Sigmoid colon (tissue), 7 donors: Measurements from ENCODE around the gene TFIP11. TPM values are rescaled to one million over a fixed set of nuclear protein-coding genes. Genes with fewer than 3 reads are reported as not detected.

Experiments
- DNase-seq: peaks from one replicate; pipeline ENCODE4 v3.0.0-alpha.2; 2019
- H3K27ac ChIP-seq, 4 donors: fragments of 200-600 bp; sonication (generic); one replicate each; pipeline ENCODE4 v1.5.1; 2016 to 2019; ENCODE audit warnings: mild to moderate bottlenecking in 1 of 4
- H3K27me3 ChIP-seq, 3 donors: fragments of 200-600 bp; sonication (generic); one replicate each; pipeline ENCODE4 v1.5.1; 2019; ENCODE audit warnings: mild to moderate bottlenecking in 1 of 3
- H3K36me3 ChIP-seq, 4 donors: fragments of 200-600 bp; sonication (generic); one replicate each; pipeline ENCODE4 v1.5.1; 2016 to 2019
- H3K4me1 ChIP-seq, 4 donors: fragments of 200-600 bp; sonication (generic); one replicate each; pipeline ENCODE4 v1.5.1; 2017 to 2019
- H3K4me3 ChIP-seq, 4 donors: fragments of 200-600 bp; sonication (generic); one replicate each; pipeline ENCODE4 v1.5.1; 2017 to 2019; ENCODE audit warnings: mild to moderate bottlenecking in 2 of 4, moderate library complexity in 1 of 4
- H3K9me3 ChIP-seq, 4 donors: fragments of 200-600 bp in 3 of 4; sonication (generic) in 3 of 4; one replicate each; pipeline versions ENCODE4 v1.5.1 to v1.6.1; 2013 to 2019
- CTCF ChIP-seq, 4 experiments: fragments of 450-650 bp in 3 of 4; fragments of 200-600 bp in 1 of 4; IDR thresholded peaks; one replicate each; pipeline ENCODE4 v1.5.1; 2016 to 2019; ENCODE audit warnings: antibody characterized with exemption in 4 of 4, mild to moderate bottlenecking in 3 of 4, moderate library complexity in 2 of 4
- EP300 ChIP-seq, 4 donors: sonication (generic); formaldehyde crosslinking; IDR thresholded peaks; one replicate each; pipeline ENCODE4 v1.6.1; 2017; ENCODE audit warnings: antibody characterized with exemption in 4 of 4
- POLR2A ChIP-seq, 2 donors: fragments of 450-650 bp; IDR thresholded peaks; one replicate each; pipeline ENCODE4 v1.6.1; 2016; ENCODE audit warnings: antibody characterized with exemption in 2 of 2, mild to moderate bottlenecking in 2 of 2, moderate library complexity in 2 of 2
- POLR2AphosphoS5 ChIP-seq, 4 donors: sonication (generic); formaldehyde crosslinking; IDR thresholded peaks; one replicate each; pipeline ENCODE4 v1.6.1; 2017; ENCODE audit warnings: antibody characterized with exemption in 4 of 4
- WGBS, 2 donors: extraction: QIAGEN DNeasy Blood & Tissue Kit; methylation state at CpG; one replicate each; pipeline ENCODE4 v1.1.7; 2013; 5-methylcytosine and 5-hydroxymethylcytosine counted together
- intact Hi-C: fragments of 100-400 bp; cut with DNase I; formaldehyde crosslinking; loops from one replicate; pipeline ENCODE4 v1.15.1; 2023
- polyA plus RNA-seq, 3 donors: library from polyadenylated mRNA; stranded (reverse); fragments of 200-250 nt; gene quantifications; one replicate each; pipeline ENCODE4 v1.2.3, GENCODE V29; 2013
- total RNA-seq, 4 donors: library from RNA; depleted of rRNA; stranded (reverse); fragments of >200 nt; gene quantifications; one replicate each; pipeline ENCODE4 v1.1.0, GENCODE V29; 2016
- donor health status: healthy with polysubstance abuse.
- donor health status: Bipolar disorder and iron deficiency.
- donor health status: healthy.

The TFIP11 gene
- total and polyA plus RNA-seq, 7 donors, result 8.4 to 19.1 (median 15.0) TPM

- no peak overlapping the region for H3K4me3 ChIP-seq
- intact Hi-C loops, result no loop called here
- 89 to 90% methylated on average over 1 of the region's 1 CpG for WGBS, 2 donors
- no peak overlapping the region for H3K27ac ChIP-seq
- no peaks in the 10 kb centered on the region for H3K27me3 ChIP-seq
- DNase-seq, result no peak
- TF ChIP-seq POLR2A (IDR thresholded peaks at IDR 0.05) (no peak), CTCF (IDR thresholded peaks at IDR 0.05) (no peak), POLR2AphosphoS5 (IDR thresholded peaks at IDR 0.05) (no peak), EP300 (IDR thresholded peaks at IDR 0.05) (no peak)
- peaks cover 0 to 13% (median 0%) of the 10 kb centered on the region in 4 donors for H3K36me3 ChIP-seq
- H3K4me1 ChIP-seq, result no peaks in the 10 kb centered on the region
- H3K9me3 ChIP-seq, result no peaks in the 10 kb centered on the region
Measured at GRCh38 chr22:26544489-26544888, 32.2 kb upstream of the TFIP11 start.

- 60 to 74% methylated on average over 3 of the region's 3 CpGs for WGBS, 2 donors
- intact Hi-C loops, result no loop called here
- H3K36me3 ChIP-seq, result peaks cover 0 to 13% (median 0%) of the 10 kb centered on the region in 4 donors
- H3K4me3 ChIP-seq, result no peak overlapping the region
- no peak overlapping the region for H3K27ac ChIP-seq
- no peaks in the 10 kb centered on the region for H3K4me1 ChIP-seq
- TF ChIP-seq EP300 (IDR thresholded peaks at IDR 0.05), result no peak
- no peak for TF ChIP-seq CTCF (IDR thresholded peaks at IDR 0.05)
- no peak for TF ChIP-seq POLR2AphosphoS5 (IDR thresholded peaks at IDR 0.05)
- no peak for TF ChIP-seq POLR2A (IDR thresholded peaks at IDR 0.05)
- no peak for DNase-seq
- H3K27me3 ChIP-seq, result no peaks in the 10 kb centered on the region
- H3K9me3 ChIP-seq, result no peaks in the 10 kb centered on the region
Measured at GRCh38 chr22:26542831-26543230, 30.6 kb upstream of the TFIP11 start.

- intact Hi-C loops, result no loop called here
- TF ChIP-seq EP300 (IDR thresholded peaks at IDR 0.05), result no peak
- no peak for TF ChIP-seq POLR2A (IDR thresholded peaks at IDR 0.05)
- no peak for TF ChIP-seq POLR2AphosphoS5 (IDR thresholded peaks at IDR 0.05)
- TF ChIP-seq CTCF (IDR thresholded peaks at IDR 0.05), result no peak
- no peak for DNase-seq
- Histone ChIP-seq H3K27ac (no peak overlapping the region), H3K4me1 (no peaks in the 10 kb centered on the region), H3K9me3 (no peaks in the 10 kb centered on the region), H3K27me3 (no peaks in the 10 kb centered on the region), H3K36me3 (peaks cover 0 to 13% (median 0%) of the 10 kb centered on the region in 4 donors), H3K4me3 (no peak overlapping the region)
- 94 to 97% methylated on average over 47 of the region's 47 CpGs for WGBS, 2 donors
Measured at GRCh38 chr22:26541167-26541819, 29.0 kb upstream of the TFIP11 start.

GRCh38 chr22:26540119-26540518 is 27.8 kb upstream of the TFIP11 start:
- Histone ChIP-seq H3K27ac (no peak overlapping the region), H3K9me3 (no peaks in the 10 kb centered on the region), H3K27me3 (no peaks in the 10 kb centered on the region), H3K36me3 (peaks cover 0 to 13% (median 0%) of the 10 kb centered on the region in 4 donors), H3K4me3 (no peak overlapping the region), H3K4me1 (no peaks in the 10 kb centered on the region)
- DNase-seq, result no peak
- 97 to 98% methylated on average over 2 of the region's 2 CpGs for WGBS, 2 donors
- intact Hi-C loops, result no loop called here
- TF ChIP-seq POLR2A (IDR thresholded peaks at IDR 0.05), result no peak
- TF ChIP-seq CTCF (IDR thresholded peaks at IDR 0.05), result no peak
- TF ChIP-seq EP300 (IDR thresholded peaks at IDR 0.05), result no peak
- no peak for TF ChIP-seq POLR2AphosphoS5 (IDR thresholded peaks at IDR 0.05)

GRCh38 chr22:26536762-26537134 is 24.5 kb upstream of the TFIP11 start:
- peaks cover 0 to 13% (median 2%) of the 10 kb centered on the region in 4 donors for H3K36me3 ChIP-seq
- H3K4me1 ChIP-seq, result no peaks in the 10 kb centered on the region
- H3K4me3 ChIP-seq, result no peak overlapping the region
- no peak overlapping the region for H3K27ac ChIP-seq
- DNase-seq, result no peak
- WGBS, 2 donors, result 89 to 94% methylated on average over 3 of the region's 3 CpGs
- no peaks in the 10 kb centered on the region for H3K27me3 ChIP-seq
- intact Hi-C loops, result no loop called here
- no peaks in the 10 kb centered on the region for H3K9me3 ChIP-seq
- TF ChIP-seq POLR2A (IDR thresholded peaks at IDR 0.05), result no peak
- TF ChIP-seq EP300 (IDR thresholded peaks at IDR 0.05), result no peak
- TF ChIP-seq POLR2AphosphoS5 (IDR thresholded peaks at IDR 0.05), result no peak
- no peak for TF ChIP-seq CTCF (IDR thresholded peaks at IDR 0.05)
